ENCODE results near the gene GGPS1.

DNA sequence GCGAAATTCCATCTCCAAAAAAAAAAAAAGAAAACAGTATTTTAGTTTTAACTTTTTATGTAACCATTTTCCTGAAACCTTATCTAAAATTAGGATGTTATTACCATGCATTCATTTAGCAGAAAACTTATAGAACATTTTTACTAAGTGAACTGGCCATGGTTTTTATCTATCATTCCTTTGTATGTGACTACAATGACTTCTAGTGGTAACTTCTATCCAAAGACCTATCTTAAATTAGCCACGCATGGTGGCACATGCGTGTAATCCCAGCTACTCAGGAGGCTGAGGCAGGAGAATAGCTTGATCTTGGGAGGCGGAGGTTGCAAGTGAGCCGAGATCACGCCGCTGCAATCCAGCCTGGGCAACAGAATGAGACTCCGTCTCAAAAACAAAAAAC is 11.4 kb downstream of the GGPS1 start:
- TF ChIP-seq EZH2 (IDR thresholded peaks at IDR 0.05; ENCODE audit: low read length, unreplicated experiment) (no peak), EZH2phosphoT487 (IDR thresholded peaks at IDR 0.05; ENCODE audit: borderline replicate concordance, low read length) (no peak)
- TF ChIP-seq, protein P1, sequence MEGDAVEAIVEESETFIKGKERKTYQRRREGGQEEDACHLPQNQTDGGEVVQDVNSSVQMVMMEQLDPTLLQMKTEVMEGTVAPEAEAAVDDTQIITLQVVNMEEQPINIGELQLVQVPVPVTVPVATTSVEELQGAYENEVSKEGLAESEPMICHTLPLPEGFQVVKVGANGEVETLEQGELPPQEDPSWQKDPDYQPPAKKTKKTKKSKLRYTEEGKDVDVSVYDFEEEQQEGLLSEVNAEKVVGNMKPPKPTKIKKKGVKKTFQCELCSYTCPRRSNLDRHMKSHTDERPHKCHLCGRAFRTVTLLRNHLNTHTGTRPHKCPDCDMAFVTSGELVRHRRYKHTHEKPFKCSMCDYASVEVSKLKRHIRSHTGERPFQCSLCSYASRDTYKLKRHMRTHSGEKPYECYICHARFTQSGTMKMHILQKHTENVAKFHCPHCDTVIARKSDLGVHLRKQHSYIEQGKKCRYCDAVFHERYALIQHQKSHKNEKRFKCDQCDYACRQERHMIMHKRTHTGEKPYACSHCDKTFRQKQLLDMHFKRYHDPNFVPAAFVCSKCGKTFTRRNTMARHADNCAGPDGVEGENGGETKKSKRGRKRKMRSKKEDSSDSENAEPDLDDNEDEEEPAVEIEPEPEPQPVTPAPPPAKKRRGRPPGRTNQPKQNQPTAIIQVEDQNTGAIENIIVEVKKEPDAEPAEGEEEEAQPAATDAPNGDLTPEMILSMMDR (conservative IDR thresholded peaks at IDR 0.05; ENCODE audit: low read depth, low read length): no peak
